ENCODE measurements around the gene APOD.

- no peak for TF ChIP-seq POLR2AphosphoS5 (IDR thresholded peaks at IDR 0.05; ENCODE audit: low read depth, low read length)
- TF ChIP-seq POLR2A (IDR thresholded peaks at IDR 0.05; ENCODE audit: low read depth, low read length): no peak
- no peak for TF ChIP-seq TAF1 (IDR thresholded peaks at IDR 0.05; ENCODE audit: low read depth, low read length)
- no peak for TF ChIP-seq SPI1 (IDR thresholded peaks at IDR 0.05; ENCODE audit: low read depth, low read length)
Measured at GRCh38 chr3:195539479-195539878, 44.3 kb downstream of the APOD start.
